Stimulated activated naive B cell treated with anti-CD40 and anti-IgM and Interleukin-4, amounts not matched to agents 10 μg/mL and 1 μg/mL and 100 μg/mL, for 72 hours (primary cell): ENCODE results near the gene GPR162.
A peak's percentile ranks its signal among the peaks of the same experiment; 100 is the strongest.

Experiments used
- ATAC-seq, 2 donors: fragments of 150-1000 bp; cut with Tn5 transposase; replicated peaks; 2 replicates each; pipeline ENCODE4 v1.10.0; 2021; ENCODE audit warnings: moderate library complexity in 1 of 2
- DNase-seq: peaks from one replicate; pipeline ENCODE4 v3.0.0; 2021
- H3K27ac Mint-ChIP-seq: one replicate; pipeline ENCODE4 v1.8.0; 2022; ENCODE audit warnings: mild to moderate bottlenecking, mixed read lengths
- H3K27me3 Mint-ChIP-seq, 2 donors: one replicate each; pipeline ENCODE4 v1.8.0; 2022; ENCODE audit warnings: mixed read lengths in 2 of 2
- H3K36me3 Mint-ChIP-seq, 2 donors: one replicate each; pipeline ENCODE4 v1.8.0; 2022; ENCODE audit warnings: mixed read lengths in 2 of 2, mild to moderate bottlenecking in 1 of 2
- H3K4me1 Mint-ChIP-seq, 2 donors: one replicate each; pipeline ENCODE4 v1.8.0; 2022; ENCODE audit warnings: mixed read lengths in 2 of 2, mild to moderate bottlenecking in 1 of 2
- H3K4me3 Mint-ChIP-seq, 2 donors: one replicate each; pipeline ENCODE4 v1.8.0; 2022; ENCODE audit warnings: mild to moderate bottlenecking in 2 of 2, mixed read lengths in 2 of 2, moderate library complexity in 1 of 2
- H3K9me3 Mint-ChIP-seq, 2 donors: one replicate each; pipeline ENCODE4 v1.8.0; 2022; ENCODE audit warnings: mixed read lengths in 2 of 2, mild to moderate bottlenecking in 1 of 2

The GPR162 gene

DNA sequence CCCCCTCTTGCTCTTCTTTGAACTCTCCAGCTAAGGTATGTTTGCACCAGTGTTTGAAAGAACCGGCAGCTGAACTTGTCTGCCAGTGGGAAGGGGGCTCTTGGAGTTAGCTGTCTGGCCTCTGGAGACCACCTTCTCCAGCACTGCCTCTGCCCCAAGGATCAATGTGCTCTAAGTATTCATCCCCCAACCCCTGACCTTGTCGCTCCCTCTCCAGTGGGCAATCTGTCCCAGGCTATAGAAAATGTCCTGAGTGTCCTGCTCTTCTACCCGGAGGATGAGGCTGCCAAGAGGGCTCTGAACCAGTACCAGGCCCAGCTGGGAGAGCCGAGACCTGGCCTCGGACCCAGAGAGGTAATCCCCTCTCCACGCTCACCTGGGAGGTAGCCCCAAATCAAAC, 9.4 kb downstream of the GPR162 start:
- DNase-seq (no peak), ATAC-seq (no peak)
- Mint-ChIP-seq H3K27ac (no peak overlapping the region), H3K4me1 (peaks cover 20 to 25% of the 10 kb centered on the region in 2 donors), H3K27me3 (peaks cover 59 to 77% of the 10 kb centered on the region in 2 donors), H3K36me3 (no peaks in the 10 kb centered on the region), H3K9me3 (no peaks in the 10 kb centered on the region), H3K4me3 (no peak overlapping the region)

- H3K4me3 Mint-ChIP-seq: no peak overlapping the region
- ATAC-seq (no peak), DNase-seq (no peak)
- peaks cover 54 to 71% of the 10 kb centered on the region in 2 donors for H3K27me3 Mint-ChIP-seq
- peaks cover 20 to 25% of the 10 kb centered on the region in 2 donors for H3K4me1 Mint-ChIP-seq
- no peaks in the 10 kb centered on the region for H3K9me3 Mint-ChIP-seq
- H3K36me3 Mint-ChIP-seq: no peaks in the 10 kb centered on the region
- H3K27ac Mint-ChIP-seq: no peak overlapping the region
These were observed 9.9 kb downstream of the GPR162 start for GRCh38 chr12:6831450-6831995.

GRCh38 chr12:6832125-6832524, 10.5 kb downstream of the GPR162 start:
- peaks cover 20 to 23% of the 10 kb centered on the region in 2 donors for H3K4me1 Mint-ChIP-seq
- no peaks in the 10 kb centered on the region for H3K36me3 Mint-ChIP-seq
- no peaks in the 10 kb centered on the region for H3K9me3 Mint-ChIP-seq
- H3K27me3 Mint-ChIP-seq: peaks cover 48 to 65% of the 10 kb centered on the region in 2 donors
- no peak for ATAC-seq
- H3K4me3 Mint-ChIP-seq: no peak overlapping the region
- DNase-seq: no peak
- H3K27ac Mint-ChIP-seq: no peak overlapping the region

- no peak for DNase-seq
- ATAC-seq: no peak
- Mint-ChIP-seq H3K27me3 (peaks cover 37 to 53% of the 10 kb centered on the region in 2 donors), H3K36me3 (no peaks in the 10 kb centered on the region), H3K4me1 (peaks cover 11 to 12% of the 10 kb centered on the region in 2 donors), H3K4me3 (no peak overlapping the region), H3K27ac (no peak overlapping the region), H3K9me3 (no peaks in the 10 kb centered on the region)
These were observed 11.7 kb downstream of the GPR162 start for GRCh38 chr12:6833189-6833890.

GRCh38 chr12:6834254-6834653, 12.6 kb downstream of the GPR162 start:
- Mint-ChIP-seq H3K9me3 (no peaks in the 10 kb centered on the region), H3K4me1 (peaks cover 5 to 11% of the 10 kb centered on the region in 2 donors), H3K36me3 (no peaks in the 10 kb centered on the region), H3K4me3 (no peak overlapping the region), H3K27me3 (peaks cover 31 to 46% of the 10 kb centered on the region in 2 donors), H3K27ac (no peak overlapping the region)
- ATAC-seq: no peak
- DNase-seq: no peak

GRCh38 chr12:6834873-6835272, 13.3 kb downstream of the GPR162 start:
- no peak overlapping the region for H3K27ac Mint-ChIP-seq
- peaks cover 0 to 8% of the 10 kb centered on the region in 2 donors for H3K4me1 Mint-ChIP-seq
- ATAC-seq: no peak
- H3K9me3 Mint-ChIP-seq: no peaks in the 10 kb centered on the region
- no peaks in the 10 kb centered on the region for H3K36me3 Mint-ChIP-seq
- H3K27me3 Mint-ChIP-seq: peaks cover 27 to 40% of the 10 kb centered on the region in 2 donors
- no peak overlapping the region for H3K4me3 Mint-ChIP-seq
- no peak for DNase-seq

DNA sequence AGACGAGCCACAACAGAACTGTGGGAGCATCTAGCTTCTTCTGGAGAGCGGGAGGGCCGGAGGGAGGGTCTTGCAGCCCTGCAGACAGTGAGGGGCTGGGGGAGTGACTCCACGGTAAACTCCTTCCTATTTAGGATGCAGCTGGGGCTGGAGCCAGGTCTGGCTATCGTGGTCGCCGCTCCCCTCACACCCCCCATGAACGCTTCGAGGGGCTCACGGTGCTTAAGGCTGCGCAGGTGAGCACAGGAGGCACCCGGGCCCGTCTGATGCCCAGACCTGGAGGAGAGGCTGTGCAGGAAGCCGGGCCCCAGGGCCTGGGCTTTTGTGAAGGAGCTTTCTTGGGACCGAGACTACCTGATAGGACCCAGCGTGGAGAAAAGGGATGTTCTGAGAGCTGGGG, 15.2 kb downstream of the GPR162 start:
- peaks cover 9 to 20% of the 10 kb centered on the region in 2 donors for H3K27me3 Mint-ChIP-seq
- H3K9me3 Mint-ChIP-seq: no peaks in the 10 kb centered on the region
- no peaks in the 10 kb centered on the region for H3K36me3 Mint-ChIP-seq
- no peak for DNase-seq
- no peak overlapping the region for H3K27ac Mint-ChIP-seq
- no peak for ATAC-seq
- H3K4me3 Mint-ChIP-seq: no peak overlapping the region
- peaks cover 0 to 11% of the 10 kb centered on the region in 2 donors for H3K4me1 Mint-ChIP-seq

DNA sequence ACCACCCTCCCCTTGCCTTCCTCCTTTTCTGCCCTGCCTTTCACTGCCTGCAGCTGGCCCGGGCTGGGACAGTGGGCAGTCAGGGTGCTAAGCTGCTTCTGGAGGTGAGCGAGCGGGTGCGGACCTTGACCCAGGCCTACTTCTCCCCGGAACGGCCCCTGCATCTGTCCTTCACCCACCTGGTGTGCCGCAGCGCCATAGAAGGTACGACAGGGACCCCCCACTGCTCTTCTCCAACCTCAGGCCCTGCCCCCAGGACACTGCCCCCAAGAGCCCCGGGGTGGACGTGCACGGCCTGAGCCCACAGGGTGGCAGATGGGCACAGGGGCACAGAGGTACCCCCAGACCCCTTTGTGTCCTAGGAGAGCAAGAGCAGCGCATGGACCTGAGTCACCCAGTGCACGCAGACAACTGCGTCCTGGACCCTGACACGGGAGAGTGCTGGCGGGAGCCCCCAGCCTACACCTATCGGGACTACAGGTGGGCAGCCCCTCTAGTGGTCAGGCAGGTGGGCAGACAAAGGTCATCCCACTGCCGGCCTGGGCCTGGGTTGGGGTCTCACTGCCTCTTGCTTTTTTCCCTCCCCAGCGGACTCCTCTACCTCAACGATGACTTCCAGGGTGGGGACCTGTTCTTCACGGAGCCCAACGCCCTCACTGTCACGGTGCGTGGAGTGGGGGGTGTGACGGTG, 15.9 kb downstream of the GPR162 start:
- peaks cover 0 to 11% of the 10 kb centered on the region in 2 donors for H3K4me1 Mint-ChIP-seq
- H3K36me3 Mint-ChIP-seq: no peaks in the 10 kb centered on the region

GRCh38 chr12:6838854-6839253, 17.2 kb downstream of the GPR162 start:
- peaks cover 16 to 21% of the 10 kb centered on the region in 2 donors for H3K27me3 Mint-ChIP-seq
- no peaks in the 10 kb centered on the region for H3K9me3 Mint-ChIP-seq
- DNase-seq (no peak), ATAC-seq (no peak)
- no peak overlapping the region for H3K27ac Mint-ChIP-seq
- peaks cover 0 to 11% of the 10 kb centered on the region in 2 donors for H3K4me1 Mint-ChIP-seq
- no peak overlapping the region for H3K4me3 Mint-ChIP-seq
- H3K36me3 Mint-ChIP-seq: no peaks in the 10 kb centered on the region

More for the DNA sequence above, 15.9 kb downstream of the GPR162 start:
- ATAC-seq (no peak), DNase-seq (no peak)
- Mint-ChIP-seq H3K9me3 (no peaks in the 10 kb centered on the region), H3K27me3 (peaks cover 5 to 16% of the 10 kb centered on the region in 2 donors), H3K4me3 (no peak overlapping the region), H3K27ac (no peak overlapping the region)

DNA sequence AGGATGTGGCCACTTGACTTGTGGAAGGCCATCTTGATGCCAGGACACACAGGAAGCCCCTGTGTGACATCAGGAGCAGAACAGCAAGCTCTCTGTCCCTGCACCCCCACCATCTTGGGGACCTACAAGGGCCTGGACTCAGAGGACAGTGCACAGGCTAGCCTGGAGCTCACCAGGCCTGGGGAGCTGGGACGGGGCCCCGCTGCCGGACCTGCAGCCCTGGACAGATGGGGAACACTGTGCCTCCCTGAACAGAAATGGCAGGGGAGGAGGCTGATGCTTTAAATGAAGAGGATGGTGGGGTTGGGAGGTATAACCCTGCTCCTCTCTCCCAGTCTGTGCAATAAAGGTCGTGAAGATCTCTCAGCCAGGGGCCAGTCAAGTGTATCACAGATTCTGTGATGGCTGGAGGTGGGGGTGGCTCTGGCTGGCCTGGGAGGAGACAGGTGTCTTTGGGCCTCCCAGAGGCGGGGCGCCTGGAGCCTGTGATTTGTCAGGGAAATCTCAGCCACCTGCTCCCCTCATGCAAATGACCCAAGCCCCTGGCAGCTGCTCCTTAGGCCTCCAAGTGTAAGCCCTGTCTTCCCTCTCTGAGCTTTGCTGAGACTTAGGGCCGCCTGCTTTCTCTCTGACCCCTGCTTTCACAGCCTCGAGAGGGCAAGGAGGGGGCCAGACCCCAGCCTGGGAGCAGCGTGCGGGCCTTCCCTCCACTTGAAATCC, 18.0 kb downstream of the GPR162 start:
- ATAC-seq: peak; percentile 28 to 32

DNA sequence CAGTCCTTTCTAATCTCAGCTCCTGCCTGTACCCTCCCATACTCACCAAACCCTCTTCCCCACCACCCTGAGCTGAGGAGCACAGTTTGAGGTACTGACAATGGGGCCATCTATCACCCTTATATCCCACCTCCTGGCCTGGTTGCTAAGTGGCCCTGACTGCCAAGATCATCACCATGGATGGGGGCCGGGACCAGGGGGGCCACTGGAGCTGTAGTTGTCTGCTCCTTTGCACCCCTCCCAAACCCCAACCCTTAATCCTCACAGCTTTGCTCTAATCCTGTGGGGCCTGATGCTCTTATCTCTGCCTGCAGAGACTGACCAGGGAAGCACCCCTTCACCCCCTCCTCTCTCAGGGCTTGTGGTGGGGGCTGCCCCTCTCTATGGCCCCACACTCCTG, 18.7 kb downstream of the GPR162 start:
- Mint-ChIP-seq H3K4me1 (peaks cover 0 to 9% of the 10 kb centered on the region in 2 donors), H3K27me3 (peaks cover 13 to 15% of the 10 kb centered on the region in 2 donors), H3K4me3 (no peak overlapping the region), H3K9me3 (no peaks in the 10 kb centered on the region), H3K27ac (no peak overlapping the region), H3K36me3 (no peaks in the 10 kb centered on the region)
- ATAC-seq (no peak), DNase-seq (no peak)

More for the DNA sequence above, 18.0 kb downstream of the GPR162 start:
- H3K4me1 Mint-ChIP-seq: peaks cover 0 to 11% of the 10 kb centered on the region in 2 donors
- no peak overlapping the region for H3K4me3 Mint-ChIP-seq
- DNase-seq: no peak
- H3K36me3 Mint-ChIP-seq: no peaks in the 10 kb centered on the region
- peaks cover 11 to 17% of the 10 kb centered on the region in 2 donors for H3K27me3 Mint-ChIP-seq
- no peak overlapping the region for H3K27ac Mint-ChIP-seq
- no peaks in the 10 kb centered on the region for H3K9me3 Mint-ChIP-seq

- Mint-ChIP-seq H3K9me3 (no peaks in the 10 kb centered on the region), H3K4me1 (peaks cover 0 to 7% of the 10 kb centered on the region in 2 donors), H3K27me3 (peaks cover 13 to 15% of the 10 kb centered on the region in 2 donors), H3K27ac (no peak within 1 kb of the TSS), H3K36me3 (no peaks in the 10 kb centered on the region), H3K4me3 (no peak within 1 kb of the TSS)
- DNase-seq (no peak), ATAC-seq (no peak)
These were observed 19.3 kb downstream of the GPR162 start, which contains the start of gene GNB3 for GRCh38 chr12:6840761-6841515. Gene GNB3 (plus strand): TSS chr12:6840925. CDS start chr12:6841288, 363 bp downstream.

GRCh38 chr12:6842075-6842474, 20.5 kb downstream of the GPR162 start:
- no peak overlapping the region for H3K27ac Mint-ChIP-seq
- peaks cover 0 to 7% of the 10 kb centered on the region in 2 donors for H3K4me1 Mint-ChIP-seq
- no peaks in the 10 kb centered on the region for H3K36me3 Mint-ChIP-seq
- no peak for ATAC-seq
- DNase-seq: no peak
- no peak overlapping the region for H3K4me3 Mint-ChIP-seq
- peaks cover 13 to 15% of the 10 kb centered on the region in 2 donors for H3K27me3 Mint-ChIP-seq
- H3K9me3 Mint-ChIP-seq: no peaks in the 10 kb centered on the region
